GM23338 (cell line): ENCODE measurements around the gene XRCC6. TPM values are rescaled to one million over a fixed set of nuclear protein-coding genes. Genes with fewer than 3 reads are reported as not detected.
"Not testable (repeated sequence)": the region's sequence is repeated elsewhere in the genome, so short reads cannot be mapped to it uniquely, and the experiment has no call there.

Experiments
- ATAC-seq: fragments of 200-7000 bp; cut with Tn5 transposase; 3 replicates; pipeline ENCODE4 v1.9.1; 2020
- DNase-seq: peaks from one replicate; pipeline ENCODE4 v3.0.0-alpha.2; 2015; ENCODE audit warnings: low spot score
- H2AFZ ChIP-seq: fragments of 200-600 bp; sonication (generic); 2 replicates; pipeline ENCODE4 v1.8.0; 2016; ENCODE audit warnings: antibody characterized with exemption, mild to moderate bottlenecking, moderate library complexity
- H3F3A ChIP-seq: fragments of 200-600 bp; sonication (generic); replicated peaks from 2 replicates; pipeline ENCODE4 v1.8.0; 2017; ENCODE audit warnings: antibody characterized with exemption, mixed run types, low read depth
- H3K27ac ChIP-seq: fragments of 200-600 bp; sonication (generic); 2 replicates; pipeline ENCODE4 v1.6.1; 2016; ENCODE audit warnings: low read depth
- H3K27me3 ChIP-seq: fragments of 200-600 bp; sonication (generic); 2 replicates; pipeline ENCODE4 v1.8.0; 2016; ENCODE audit warnings: mild to moderate bottlenecking, mixed run types, moderate library complexity; ENCODE audit not compliant: insufficient read depth
- H3K36me3 ChIP-seq: fragments of 200-600 bp; sonication (generic); 2 replicates; pipeline ENCODE4 v1.8.0; 2016; ENCODE audit warnings: mild to moderate bottlenecking; ENCODE audit not compliant: insufficient read depth
- H3K4me1 ChIP-seq: fragments of 200-600 bp; sonication (generic); 2 replicates; pipeline ENCODE4 v1.8.0; 2016; ENCODE audit warnings: mild to moderate bottlenecking, moderate library complexity; ENCODE audit not compliant: insufficient read depth
- H3K4me2 ChIP-seq: fragments of 200-600 bp; sonication (generic); 2 replicates; pipeline ENCODE4 v1.7.1; 2017; ENCODE audit warnings: mixed run types
- H3K4me3 ChIP-seq: fragments of 200-600 bp; sonication (generic); 2 replicates; pipeline ENCODE4 v1.6.1; 2016; ENCODE audit warnings: mixed run types
- H3K79me2 ChIP-seq: fragments of 200-600 bp; sonication (generic); replicated peaks from 2 replicates; pipeline ENCODE4 v1.8.0; 2017; ENCODE audit warnings: mild to moderate bottlenecking; ENCODE audit not compliant: insufficient read depth
- H3K9me2 ChIP-seq: fragments of 200-600 bp; sonication (generic); 2 replicates; pipeline ENCODE4 v1.8.0; 2017; ENCODE audit not compliant: insufficient read depth
- H4K20me1 ChIP-seq: fragments of 200-600 bp; sonication (generic); replicated peaks from 2 replicates; pipeline ENCODE4 v1.8.0; 2017; ENCODE audit warnings: mild to moderate bottlenecking; ENCODE audit not compliant: insufficient read depth
- H3K27ac Mint-ChIP-seq: 2 replicates; pipeline ENCODE4 v1.8.0; 2020; ENCODE audit warnings: inconsistent platforms, mild to moderate bottlenecking, moderate library complexity, mixed read lengths
- H3K27me3 Mint-ChIP-seq: 3 replicates; pipeline ENCODE4 v1.8.0; 2022; ENCODE audit warnings: low read depth, mild to moderate bottlenecking, moderate library complexity, mixed read lengths, inconsistent platforms; ENCODE audit not compliant: insufficient read depth, poor library complexity
- H3K36me3 Mint-ChIP-seq: 3 replicates; pipeline ENCODE4 v1.8.0; 2021; ENCODE audit warnings: low read depth, mild to moderate bottlenecking, inconsistent platforms, moderate library complexity, mixed read lengths
- H3K4me1 Mint-ChIP-seq: 3 replicates; pipeline ENCODE4 v1.8.0; 2020; ENCODE audit warnings: mild to moderate bottlenecking, inconsistent platforms, mixed read lengths
- H3K4me3 Mint-ChIP-seq: 3 replicates; pipeline ENCODE4 v1.8.0; 2021; ENCODE audit warnings: moderate library complexity, mild to moderate bottlenecking, inconsistent platforms, mixed read lengths
- H3K9me3 Mint-ChIP-seq: 3 replicates; pipeline ENCODE4 v1.8.0; 2020; ENCODE audit warnings: moderate library complexity, mild to moderate bottlenecking, inconsistent platforms, mixed read lengths
- CREB1 ChIP-seq: fragments of 250-450 bp; sonication (Bioruptor Pico); IDR thresholded peaks from 2 replicates; pipeline ENCODE4 v1.5.0; 2020; ENCODE audit warnings: low read depth, mild to moderate bottlenecking, moderate library complexity
- EZH2phosphoT487 ChIP-seq: fragments of 200-600 bp; sonication (generic); IDR thresholded peaks from one replicate; pipeline ENCODE4 v1.8.1; 2018; ENCODE audit warnings: antibody characterized with exemption; ENCODE audit not compliant: unreplicated experiment
- JUNB ChIP-seq: IDR thresholded peaks from one replicate; pipeline ENCODE4 v1.6.1; 2016; ENCODE audit warnings: antibody characterized with exemption; ENCODE audit not compliant: unreplicated experiment
- POLR2AphosphoS5 ChIP-seq: IDR thresholded peaks from 2 replicates; pipeline ENCODE4 v1.6.1; 2016; ENCODE audit warnings: antibody characterized with exemption, low read depth
- ZNF114 ChIP-seq: fragments of 250-450 bp; sonication (Bioruptor Pico); IDR thresholded peaks from 2 replicates; pipeline ENCODE4 v1.5.0; 2020; ENCODE audit warnings: mild to moderate bottlenecking, moderate library complexity
- ZNF331 ChIP-seq: fragments of 250-450 bp; sonication (Bioruptor Pico); IDR thresholded peaks from 2 replicates; pipeline ENCODE4 v1.5.0; 2020; ENCODE audit warnings: low read depth, mild to moderate bottlenecking, moderate library complexity
- polyA plus RNA-seq: library from polyadenylated mRNA; unstranded; fragments of >200 nt; fragmentation: Nextera tagmentation; extraction: Ambion mirVana; gene quantifications from 2 replicates; pipeline ENCODE4 v1.2.1, GENCODE V29; 2016
- total RNA-seq: library from RNA; depleted of rRNA; stranded (reverse); fragments of >200 nt; shearing (Covaris generic); gene quantifications from 2 replicates; pipeline ENCODE4 v1.2.3, GENCODE V29; 2014
- TF ChIP-seq, protein P1 (sequence below): fragments of 250-450 bp; sonication (Bioruptor Pico); IDR thresholded peaks from 2 replicates; pipeline ENCODE4 v1.5.0; 2020; ENCODE audit warnings: mild to moderate bottlenecking, moderate library complexity
- TF ChIP-seq, protein P2 (sequence below): IDR thresholded peaks from 2 replicates; pipeline ENCODE4 v1.6.1; 2016; ENCODE audit warnings: antibody characterized with exemption
- TF ChIP-seq, protein P3 (sequence below), 2 experiments: fragments of 200-600 bp in 1 of 2; sonication (generic) in 1 of 2; conservative IDR thresholded peaks; 2 replicates each; pipeline versions ENCODE4 v1.5.1 to v1.6.1; 2016 to 2017; ENCODE audit warnings: antibody characterized with exemption in 2 of 2, low read depth in 2 of 2, mild to moderate bottlenecking in 2 of 2, moderate library complexity in 1 of 2

The XRCC6 gene
- total and polyA plus RNA-seq, 2 experiments from 2014 or later = 351 to 498 TPM

DNA sequence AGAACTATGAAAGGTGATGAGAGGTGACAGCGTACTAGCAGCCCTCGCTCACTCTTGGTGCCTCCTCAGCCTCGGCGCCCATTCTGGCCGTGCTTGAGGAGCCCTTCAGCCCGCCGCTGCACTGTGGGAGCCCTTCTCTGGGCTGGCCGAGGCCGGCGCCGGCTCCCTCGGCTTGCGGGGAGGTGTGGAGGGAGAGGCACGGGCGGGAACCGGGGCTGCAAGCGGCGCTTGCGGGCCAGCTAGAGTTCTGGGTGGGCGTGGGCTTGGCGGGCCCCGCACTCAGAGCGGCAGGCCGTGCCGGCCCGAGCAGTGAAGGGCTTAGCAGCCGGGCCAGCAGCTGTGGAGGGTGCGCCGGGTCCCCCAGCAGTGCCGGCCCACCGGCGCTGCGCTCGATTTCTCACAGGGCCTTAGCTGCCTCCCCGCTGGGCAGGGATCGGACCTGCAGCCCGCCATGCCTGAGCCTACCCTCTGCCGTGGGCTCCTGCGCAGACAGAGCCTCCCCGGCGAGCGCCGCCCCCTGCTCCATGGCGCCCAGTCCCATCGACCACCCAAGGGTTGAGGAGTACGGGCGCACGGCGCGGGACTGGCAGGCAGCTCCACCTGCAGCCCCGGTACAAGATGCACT is 27.6 kb upstream of the XRCC6 start:
- not testable (repeated sequence) for H3K79me2 ChIP-seq, H3K4me3 Mint-ChIP-seq, H4K20me1 ChIP-seq, H3K27ac Mint-ChIP-seq, H3K27ac ChIP-seq, H3K4me3 ChIP-seq, ATAC-seq, H3K36me3 ChIP-seq, H2AFZ ChIP-seq, DNase-seq, H3K27me3 ChIP-seq, H3K36me3 Mint-ChIP-seq, H3K4me1 ChIP-seq, H3K4me2 ChIP-seq, H3K9me3 Mint-ChIP-seq, H3K9me2 ChIP-seq
- Mint-ChIP-seq H3K4me1 (peaks cover 10% of the 10 kb centered on the region; the same call in 2 of the 3 replicates), H3K27me3 (peaks cover 22% of the 10 kb centered on the region)
- H3F3A ChIP-seq = peaks cover 10% of the 10 kb centered on the region; the same call in 1 of the 2 replicates

DNA sequence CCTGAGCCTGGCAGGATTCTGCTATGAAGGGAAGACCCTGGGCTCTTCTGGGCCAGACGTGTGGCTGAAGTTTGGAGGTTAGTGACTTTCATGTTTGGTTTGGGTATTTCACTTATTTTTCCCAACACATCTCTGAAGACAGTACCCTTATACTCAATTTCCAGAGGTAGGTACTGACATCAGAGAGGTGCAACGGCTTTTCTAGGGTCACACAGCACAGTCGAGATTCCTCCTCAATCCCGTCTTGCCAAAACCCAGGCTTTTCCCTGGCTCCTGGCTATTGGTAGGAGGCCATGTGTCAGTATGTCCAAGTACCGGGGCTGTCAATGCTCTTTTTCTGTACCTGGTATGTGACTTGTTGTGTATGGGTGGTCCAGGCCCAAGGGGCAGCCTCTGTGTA is 25.4 kb upstream of the XRCC6 start:
- peaks cover 7% of the 10 kb centered on the region; the same call in 1 of the 3 replicates for H3K9me3 Mint-ChIP-seq
- Histone ChIP-seq H3K79me2 (no peaks in the 10 kb centered on the region), H3K4me1 (no peaks in the 10 kb centered on the region; the same call in 1 of the 2 replicates), H3K27ac (no peak overlapping the region), H4K20me1 (peaks cover 8% of the 10 kb centered on the region; the same call in 1 of the 2 replicates), H3K4me3 (no peak overlapping the region), H3K9me2 (no peaks in the 10 kb centered on the region), H3F3A (peaks cover 6% of the 10 kb centered on the region; the same call in 1 of the 2 replicates), H3K4me2 (no peak overlapping the region), H2AFZ (no peak overlapping the region), H3K36me3 (no peaks in the 10 kb centered on the region), H3K27me3 (no peaks in the 10 kb centered on the region)
- no peak overlapping the region for H3K27ac Mint-ChIP-seq
- ATAC-seq = no peak
- TF ChIP-seq JUNB (no peak), ZNF331 (CRISPR knock-in tag) (no peak), POLR2AphosphoS5 (no peak), EZH2phosphoT487 (no peak), CREB1 (CRISPR knock-in tag) (no peak), ZNF114 (CRISPR knock-in tag) (no peak)
- TF ChIP-seq, protein P1, sequence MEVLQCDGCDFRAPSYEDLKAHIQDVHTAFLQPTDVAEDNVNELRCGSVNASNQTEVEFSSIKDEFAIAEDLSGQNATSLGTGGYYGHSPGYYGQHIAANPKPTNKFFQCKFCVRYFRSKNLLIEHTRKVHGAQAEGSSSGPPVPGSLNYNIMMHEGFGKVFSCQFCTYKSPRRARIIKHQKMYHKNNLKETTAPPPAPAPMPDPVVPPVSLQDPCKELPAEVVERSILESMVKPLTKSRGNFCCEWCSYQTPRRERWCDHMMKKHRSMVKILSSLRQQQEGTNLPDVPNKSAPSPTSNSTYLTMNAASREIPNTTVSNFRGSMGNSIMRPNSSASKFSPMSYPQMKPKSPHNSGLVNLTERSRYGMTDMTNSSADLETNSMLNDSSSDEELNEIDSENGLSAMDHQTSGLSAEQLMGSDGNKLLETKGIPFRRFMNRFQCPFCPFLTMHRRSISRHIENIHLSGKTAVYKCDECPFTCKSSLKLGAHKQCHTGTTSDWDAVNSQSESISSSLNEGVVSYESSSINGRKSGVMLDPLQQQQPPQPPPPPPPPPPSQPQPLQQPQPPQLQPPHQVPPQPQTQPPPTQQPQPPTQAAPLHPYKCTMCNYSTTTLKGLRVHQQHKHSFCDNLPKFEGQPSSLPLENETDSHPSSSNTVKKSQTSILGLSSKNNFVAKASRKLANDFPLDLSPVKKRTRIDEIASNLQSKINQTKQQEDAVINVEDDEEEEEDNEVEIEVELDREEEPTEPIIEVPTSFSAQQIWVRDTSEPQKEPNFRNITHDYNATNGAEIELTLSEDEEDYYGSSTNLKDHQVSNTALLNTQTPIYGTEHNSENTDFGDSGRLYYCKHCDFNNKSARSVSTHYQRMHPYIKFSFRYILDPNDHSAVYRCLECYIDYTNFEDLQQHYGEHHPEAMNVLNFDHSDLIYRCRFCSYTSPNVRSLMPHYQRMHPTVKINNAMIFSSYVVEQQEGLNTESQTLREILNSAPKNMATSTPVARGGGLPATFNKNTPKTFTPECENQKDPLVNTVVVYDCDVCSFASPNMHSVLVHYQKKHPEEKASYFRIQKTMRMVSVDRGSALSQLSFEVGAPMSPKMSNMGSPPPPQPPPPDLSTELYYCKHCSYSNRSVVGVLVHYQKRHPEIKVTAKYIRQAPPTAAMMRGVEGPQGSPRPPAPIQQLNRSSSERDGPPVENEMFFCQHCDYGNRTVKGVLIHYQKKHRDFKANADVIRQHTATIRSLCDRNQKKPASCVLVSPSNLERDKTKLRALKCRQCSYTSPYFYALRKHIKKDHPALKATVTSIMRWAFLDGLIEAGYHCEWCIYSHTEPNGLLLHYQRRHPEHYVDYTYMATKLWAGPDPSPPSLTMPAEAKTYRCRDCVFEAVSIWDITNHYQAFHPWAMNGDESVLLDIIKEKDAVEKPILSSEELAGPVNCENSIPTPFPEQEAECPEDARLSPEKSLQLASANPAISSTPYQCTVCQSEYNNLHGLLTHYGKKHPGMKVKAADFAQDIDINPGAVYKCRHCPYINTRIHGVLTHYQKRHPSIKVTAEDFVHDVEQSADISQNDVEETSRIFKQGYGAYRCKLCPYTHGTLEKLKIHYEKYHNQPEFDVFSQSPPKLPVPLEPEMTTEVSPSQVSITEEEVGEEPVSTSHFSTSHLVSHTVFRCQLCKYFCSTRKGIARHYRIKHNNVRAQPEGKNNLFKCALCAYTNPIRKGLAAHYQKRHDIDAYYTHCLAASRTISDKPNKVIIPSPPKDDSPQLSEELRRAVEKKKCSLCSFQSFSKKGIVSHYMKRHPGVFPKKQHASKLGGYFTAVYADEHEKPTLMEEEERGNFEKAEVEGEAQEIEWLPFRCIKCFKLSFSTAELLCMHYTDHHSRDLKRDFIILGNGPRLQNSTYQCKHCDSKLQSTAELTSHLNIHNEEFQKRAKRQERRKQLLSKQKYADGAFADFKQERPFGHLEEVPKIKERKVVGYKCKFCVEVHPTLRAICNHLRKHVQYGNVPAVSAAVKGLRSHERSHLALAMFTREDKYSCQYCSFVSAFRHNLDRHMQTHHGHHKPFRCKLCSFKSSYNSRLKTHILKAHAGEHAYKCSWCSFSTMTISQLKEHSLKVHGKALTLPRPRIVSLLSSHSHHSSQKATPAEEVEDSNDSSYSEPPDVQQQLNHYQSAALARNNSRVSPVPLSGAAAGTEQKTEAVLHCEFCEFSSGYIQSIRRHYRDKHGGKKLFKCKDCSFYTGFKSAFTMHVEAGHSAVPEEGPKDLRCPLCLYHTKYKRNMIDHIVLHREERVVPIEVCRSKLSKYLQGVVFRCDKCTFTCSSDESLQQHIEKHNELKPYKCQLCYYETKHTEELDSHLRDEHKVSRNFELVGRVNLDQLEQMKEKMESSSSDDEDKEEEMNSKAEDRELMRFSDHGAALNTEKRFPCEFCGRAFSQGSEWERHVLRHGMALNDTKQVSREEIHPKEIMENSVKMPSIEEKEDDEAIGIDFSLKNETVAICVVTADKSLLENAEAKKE (CRISPR knock-in tag) = no peak
- TF ChIP-seq, protein P2, sequence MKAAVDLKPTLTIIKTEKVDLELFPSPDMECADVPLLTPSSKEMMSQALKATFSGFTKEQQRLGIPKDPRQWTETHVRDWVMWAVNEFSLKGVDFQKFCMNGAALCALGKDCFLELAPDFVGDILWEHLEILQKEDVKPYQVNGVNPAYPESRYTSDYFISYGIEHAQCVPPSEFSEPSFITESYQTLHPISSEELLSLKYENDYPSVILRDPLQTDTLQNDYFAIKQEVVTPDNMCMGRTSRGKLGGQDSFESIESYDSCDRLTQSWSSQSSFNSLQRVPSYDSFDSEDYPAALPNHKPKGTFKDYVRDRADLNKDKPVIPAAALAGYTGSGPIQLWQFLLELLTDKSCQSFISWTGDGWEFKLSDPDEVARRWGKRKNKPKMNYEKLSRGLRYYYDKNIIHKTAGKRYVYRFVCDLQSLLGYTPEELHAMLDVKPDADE = no peak
- TF ChIP-seq, protein P3, sequence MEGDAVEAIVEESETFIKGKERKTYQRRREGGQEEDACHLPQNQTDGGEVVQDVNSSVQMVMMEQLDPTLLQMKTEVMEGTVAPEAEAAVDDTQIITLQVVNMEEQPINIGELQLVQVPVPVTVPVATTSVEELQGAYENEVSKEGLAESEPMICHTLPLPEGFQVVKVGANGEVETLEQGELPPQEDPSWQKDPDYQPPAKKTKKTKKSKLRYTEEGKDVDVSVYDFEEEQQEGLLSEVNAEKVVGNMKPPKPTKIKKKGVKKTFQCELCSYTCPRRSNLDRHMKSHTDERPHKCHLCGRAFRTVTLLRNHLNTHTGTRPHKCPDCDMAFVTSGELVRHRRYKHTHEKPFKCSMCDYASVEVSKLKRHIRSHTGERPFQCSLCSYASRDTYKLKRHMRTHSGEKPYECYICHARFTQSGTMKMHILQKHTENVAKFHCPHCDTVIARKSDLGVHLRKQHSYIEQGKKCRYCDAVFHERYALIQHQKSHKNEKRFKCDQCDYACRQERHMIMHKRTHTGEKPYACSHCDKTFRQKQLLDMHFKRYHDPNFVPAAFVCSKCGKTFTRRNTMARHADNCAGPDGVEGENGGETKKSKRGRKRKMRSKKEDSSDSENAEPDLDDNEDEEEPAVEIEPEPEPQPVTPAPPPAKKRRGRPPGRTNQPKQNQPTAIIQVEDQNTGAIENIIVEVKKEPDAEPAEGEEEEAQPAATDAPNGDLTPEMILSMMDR (conservative IDR thresholded peaks at IDR 0.05; ENCODE audit: low read depth in 2 of 2) = no peak
- H3K27me3 Mint-ChIP-seq = peaks cover 23% of the 10 kb centered on the region
- H3K4me1 Mint-ChIP-seq = peaks cover 4% of the 10 kb centered on the region; the same call in 2 of the 3 replicates
- H3K4me3 Mint-ChIP-seq = no peak overlapping the region
- DNase-seq = no peak
- H3K36me3 Mint-ChIP-seq = peaks cover 3% of the 10 kb centered on the region; the same call in 1 of the 3 replicates
